Hematopoietic multipotent progenitor cell (in vitro differentiated cells): ENCODE data around the gene PGS1. TPM values are rescaled to one million over a fixed set of nuclear protein-coding genes. Genes with fewer than 3 reads are reported as not detected.
A peak's percentile ranks its signal among the peaks of the same experiment; 100 is the strongest.

Source experiments
- DNase-seq, 3 donors: peaks; one replicate each; pipeline ENCODE4 v3.0.0-alpha.2; 2011 to 2015; ENCODE audit warnings: low read depth in 2 of 3, low spot score in 2 of 3
- total RNA-seq: library from RNA; depleted of rRNA; stranded (reverse); fragments of >200 nt; gene quantifications from one replicate; pipeline ENCODE4 v1.2.3, GENCODE V29; 2012

Gene PGS1
- total RNA-seq, 1 donor = 101 TPM

GRCh38 chr17:78423961-78424675 lies 45.7 kb downstream of the PGS1 start:
- DNase-seq = no peak

DNA sequence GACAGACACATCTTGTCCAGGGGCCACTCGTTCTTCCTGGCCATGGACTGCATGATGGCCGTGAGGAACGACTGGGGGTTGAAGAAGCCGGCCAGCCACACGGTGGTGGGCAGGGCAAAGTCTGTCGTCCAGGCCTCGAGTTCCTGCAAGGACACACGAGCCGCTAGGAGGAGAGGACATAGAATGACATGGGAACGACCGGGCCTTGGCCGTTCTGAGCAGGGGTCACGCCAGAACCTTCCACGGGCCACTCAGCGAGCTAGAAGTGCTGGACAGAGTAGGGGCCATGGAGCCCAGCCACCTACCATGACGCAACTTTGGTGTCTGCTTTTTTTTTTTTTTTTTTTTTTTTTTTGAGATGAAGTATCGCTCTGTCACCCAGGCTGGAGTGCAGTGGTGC lies 47.0 kb downstream of the PGS1 start:
- no peak for DNase-seq

DNA sequence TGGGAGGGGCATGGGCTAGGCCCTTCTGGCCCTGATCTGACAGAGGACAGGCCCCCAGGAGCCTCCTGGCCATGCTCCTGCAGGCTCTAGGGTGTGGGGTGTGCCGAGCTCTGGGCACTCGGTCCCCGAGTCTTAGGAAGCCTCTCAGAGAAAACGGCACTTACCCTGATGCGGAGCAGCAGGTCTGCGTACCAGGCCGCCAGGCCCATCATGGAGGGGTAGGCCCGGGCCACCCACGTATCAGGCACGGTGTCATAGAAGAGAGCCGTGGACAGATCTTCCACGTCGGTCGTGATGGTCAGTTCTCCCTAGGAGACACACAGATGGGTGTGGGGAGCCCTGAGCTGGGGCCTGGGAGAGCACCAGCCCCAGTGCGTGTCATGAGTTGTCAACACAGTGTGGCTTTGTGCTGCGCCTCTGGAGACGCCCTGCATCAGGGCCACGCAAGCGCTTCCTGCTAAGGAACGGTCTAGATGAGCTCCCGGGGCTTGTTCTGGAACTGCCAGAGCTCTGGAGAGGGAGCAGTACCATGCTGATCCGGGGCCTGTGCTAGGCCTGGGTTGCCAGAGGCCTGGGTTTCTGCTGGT lies 47.9 kb downstream of the PGS1 start:
- DNase-seq = no peak

- DNase-seq = no peak
Measured at GRCh38 chr17:78427140-78427539, 48.7 kb downstream of the PGS1 start.

DNA sequence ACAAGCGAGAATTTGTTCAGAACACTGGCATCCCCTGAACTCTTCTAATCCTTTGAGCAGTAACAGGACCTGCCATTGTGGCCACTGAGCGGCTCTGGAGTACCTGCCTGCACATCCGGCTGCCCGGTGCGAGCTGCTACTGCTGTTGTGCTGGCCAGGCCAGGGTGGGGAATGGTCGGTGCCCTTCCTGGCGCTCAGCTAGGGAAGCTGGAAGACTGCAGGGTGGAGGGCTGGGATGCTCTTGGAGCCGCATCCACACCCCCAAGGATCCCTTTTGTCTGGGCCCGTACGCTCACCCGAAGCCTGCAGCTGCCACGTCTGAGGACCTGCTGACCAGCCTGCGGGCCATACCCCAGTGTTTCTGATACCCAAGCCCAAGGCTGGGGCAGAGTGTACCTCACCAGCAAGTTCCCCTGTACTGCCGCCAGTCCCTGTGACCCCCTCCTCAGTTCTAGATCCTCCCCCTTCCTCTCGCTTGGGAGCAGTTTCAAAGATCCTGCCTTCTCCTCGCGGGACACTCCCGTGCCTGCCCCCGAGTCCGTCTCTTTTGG lies 49.7 kb downstream of the PGS1 start:
- DNase-seq = no peak

- DNase-seq = no peak
Measured at GRCh38 chr17:78428836-78429617, 50.6 kb downstream of the PGS1 start.

GRCh38 chr17:78429618-78429995 lies 51.2 kb downstream of the PGS1 start:
- no peak for DNase-seq

DNA sequence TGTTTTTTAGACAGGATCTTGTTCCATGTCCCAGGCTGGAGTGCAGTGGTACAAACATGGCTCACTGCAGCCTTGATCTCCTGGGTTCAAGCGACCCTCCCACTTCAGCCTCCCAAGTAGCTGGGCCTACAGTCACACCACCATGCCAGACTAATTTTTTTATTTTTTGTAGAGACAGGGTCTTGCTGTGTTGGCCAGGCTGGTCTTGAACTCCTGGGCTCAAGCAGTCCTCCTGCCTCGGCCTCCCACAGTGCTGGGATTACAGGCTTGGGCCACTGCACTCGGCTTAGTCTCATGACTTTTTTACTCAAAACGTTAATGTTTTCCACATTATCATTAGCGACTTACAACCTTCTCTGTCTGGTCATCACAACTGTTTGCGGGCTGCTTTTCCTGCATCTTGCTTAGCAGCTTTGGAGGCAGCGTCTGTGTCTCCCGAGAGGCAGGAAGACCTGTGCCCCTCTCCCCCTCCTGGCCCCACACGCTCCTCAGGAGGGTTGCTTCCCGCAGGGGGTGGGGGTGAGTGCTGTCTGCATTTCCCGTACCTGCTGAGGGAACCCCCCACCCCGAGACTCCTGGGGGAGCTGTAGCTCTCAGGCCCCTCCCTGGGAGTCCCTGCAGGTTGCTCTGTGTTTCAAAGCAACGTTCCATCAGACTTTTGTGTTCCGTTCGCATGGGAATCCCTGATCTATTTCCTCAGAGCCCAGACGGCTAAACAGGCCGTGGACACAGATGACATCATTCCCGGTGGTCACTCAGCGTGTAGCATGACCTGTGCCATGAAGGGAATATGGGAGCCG lies 52.6 kb downstream of the PGS1 start:
- no peak for DNase-seq

- no peak for DNase-seq
Measured at GRCh38 chr17:78431692-78431958, 53.2 kb downstream of the PGS1 start.

DNA sequence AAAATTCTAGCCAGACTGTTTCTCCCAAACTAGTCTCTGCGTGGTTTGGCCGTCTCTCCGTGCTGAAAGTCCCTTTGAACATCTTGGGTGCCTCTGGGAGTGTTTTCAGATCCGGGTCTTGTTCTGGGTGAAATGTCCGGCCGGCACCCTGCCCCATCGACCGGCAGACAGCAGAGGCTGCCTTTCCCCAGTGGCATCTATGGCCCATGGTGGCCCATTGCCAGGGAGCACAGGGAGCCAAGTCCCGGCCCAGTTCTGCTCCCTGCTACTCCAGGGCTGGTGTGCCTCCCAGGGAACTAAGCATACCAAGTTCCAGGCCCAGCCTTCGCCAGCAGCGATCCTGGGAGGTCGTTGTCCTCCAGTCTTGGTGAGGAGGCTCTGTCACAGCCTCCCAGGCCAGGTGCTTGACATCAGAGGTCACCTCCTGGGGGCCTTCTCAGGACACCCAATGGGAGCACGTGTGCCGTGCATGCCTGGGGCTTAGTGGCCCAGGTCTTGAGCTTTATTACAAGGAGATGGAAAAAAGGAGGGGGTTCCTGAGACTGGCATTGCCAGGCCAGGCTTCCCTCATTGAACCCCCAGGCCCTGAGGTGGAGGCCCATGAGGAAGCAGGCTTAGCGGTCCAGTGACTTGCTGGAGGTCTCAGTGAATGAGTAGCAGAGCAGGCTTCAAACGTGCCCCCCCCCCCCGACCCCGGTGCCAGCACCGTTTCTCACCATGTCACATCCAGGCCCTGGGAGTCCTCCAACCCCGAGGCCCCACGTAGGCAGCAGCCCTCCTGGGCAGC lies 54.0 kb downstream of the PGS1 start:
- DNase-seq = no peak

DNA sequence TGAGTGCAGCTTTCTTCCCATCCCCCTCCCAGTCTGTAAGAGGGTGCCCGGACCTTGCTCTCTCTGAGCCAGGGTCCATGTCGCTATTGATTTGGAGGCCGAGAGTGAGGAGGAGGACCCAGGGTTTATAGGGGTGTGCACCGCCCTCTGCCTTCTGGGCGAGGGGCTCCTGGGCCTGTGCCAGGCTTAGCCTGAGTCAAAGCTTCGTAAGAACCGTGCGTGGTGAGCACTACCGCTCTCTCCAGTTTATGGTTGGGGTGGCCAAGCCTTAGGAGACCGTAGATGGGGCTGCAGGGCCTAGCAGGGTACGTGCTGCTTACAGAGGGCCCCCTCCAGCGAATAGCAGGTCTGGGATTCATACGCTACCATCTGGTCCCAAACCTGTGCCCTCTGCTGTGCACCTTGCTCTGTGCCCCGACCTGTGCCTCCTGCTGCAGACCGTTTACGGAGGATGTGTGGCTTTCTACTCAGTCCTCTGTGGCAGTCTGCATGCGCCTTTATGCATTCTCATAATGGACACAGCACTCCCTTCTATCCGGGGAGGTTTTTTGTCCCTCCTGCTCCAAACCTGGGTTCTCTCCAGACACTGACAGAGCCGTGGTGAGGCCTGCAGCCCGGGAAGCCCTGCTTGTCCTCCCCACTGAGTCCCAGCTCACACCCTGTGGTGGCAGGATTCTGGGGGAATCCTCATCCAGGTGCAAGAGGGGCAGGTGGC lies 54.7 kb downstream of the PGS1 start:
- no peak for DNase-seq

DNA sequence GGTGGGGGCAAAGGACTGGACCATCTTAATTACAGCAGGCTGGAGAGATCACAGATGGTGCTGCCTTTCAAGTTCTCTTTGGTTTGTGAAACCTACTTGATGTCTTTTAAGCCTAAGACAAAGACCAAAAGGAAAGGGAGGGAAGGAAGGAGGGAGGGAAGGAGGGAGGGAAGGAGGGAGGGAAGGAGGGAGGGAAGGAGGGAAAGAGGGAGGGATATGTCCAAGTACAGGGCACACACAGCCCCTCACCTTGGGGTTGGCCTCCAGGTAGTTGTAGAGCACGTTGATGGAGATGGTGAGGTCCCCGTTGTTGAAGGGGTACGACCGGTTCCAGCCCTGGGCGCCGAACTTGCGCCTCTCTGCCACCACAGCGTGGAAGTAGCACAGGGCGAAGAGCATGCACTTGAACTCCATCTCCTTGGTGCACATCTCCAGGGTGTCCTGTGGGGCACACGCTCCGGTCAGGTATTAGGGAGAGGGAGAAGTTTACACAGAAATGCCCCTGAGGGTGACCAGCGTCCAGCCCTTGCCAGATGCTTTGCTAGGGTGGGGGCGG lies 55.4 kb downstream of the PGS1 start:
- no peak for DNase-seq

DNA sequence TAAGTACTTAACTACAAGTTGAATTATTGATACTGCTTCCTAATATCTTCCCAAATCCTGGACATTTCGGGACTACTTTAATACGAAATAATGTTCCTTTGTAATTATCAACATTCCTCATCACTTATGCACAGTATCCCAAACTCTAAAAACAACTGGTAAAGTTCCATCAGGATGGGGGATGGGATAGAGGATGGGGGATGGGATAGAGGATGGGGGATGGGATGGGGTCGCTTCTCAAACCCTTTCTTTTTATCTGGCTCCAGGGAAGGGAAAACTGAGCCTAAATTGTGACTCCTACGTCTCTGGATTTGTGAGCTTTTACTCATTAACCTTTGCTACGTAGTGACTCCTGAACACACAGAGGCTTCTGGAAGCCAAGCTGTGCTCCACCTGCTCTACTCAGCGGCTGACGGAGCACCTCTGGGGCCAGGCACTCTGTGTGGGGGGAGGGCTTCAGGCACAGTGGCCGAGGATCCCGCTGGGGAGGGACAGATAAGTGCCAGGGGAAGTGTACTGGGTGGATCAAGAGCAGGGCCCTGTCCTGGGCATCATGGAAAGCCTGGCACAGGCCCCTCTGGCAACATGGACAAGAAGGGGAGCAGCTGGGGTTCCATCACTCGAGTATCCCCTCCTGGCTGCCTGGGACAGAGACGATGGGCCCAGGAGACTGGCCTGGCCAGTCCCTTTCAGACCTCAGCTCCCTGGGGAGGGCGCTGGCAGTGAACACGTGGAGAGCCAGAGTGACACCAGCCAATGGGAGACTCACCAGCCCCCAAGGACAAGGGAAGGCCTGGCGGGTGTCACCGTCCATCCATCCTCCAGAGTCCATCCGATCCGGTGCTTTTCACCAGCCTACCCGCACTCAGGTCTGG lies 56.2 kb downstream of the PGS1 start:
- no peak for DNase-seq

- no peak for DNase-seq
Measured at GRCh38 chr17:78435330-78436005, 57.0 kb downstream of the PGS1 start.

DNA sequence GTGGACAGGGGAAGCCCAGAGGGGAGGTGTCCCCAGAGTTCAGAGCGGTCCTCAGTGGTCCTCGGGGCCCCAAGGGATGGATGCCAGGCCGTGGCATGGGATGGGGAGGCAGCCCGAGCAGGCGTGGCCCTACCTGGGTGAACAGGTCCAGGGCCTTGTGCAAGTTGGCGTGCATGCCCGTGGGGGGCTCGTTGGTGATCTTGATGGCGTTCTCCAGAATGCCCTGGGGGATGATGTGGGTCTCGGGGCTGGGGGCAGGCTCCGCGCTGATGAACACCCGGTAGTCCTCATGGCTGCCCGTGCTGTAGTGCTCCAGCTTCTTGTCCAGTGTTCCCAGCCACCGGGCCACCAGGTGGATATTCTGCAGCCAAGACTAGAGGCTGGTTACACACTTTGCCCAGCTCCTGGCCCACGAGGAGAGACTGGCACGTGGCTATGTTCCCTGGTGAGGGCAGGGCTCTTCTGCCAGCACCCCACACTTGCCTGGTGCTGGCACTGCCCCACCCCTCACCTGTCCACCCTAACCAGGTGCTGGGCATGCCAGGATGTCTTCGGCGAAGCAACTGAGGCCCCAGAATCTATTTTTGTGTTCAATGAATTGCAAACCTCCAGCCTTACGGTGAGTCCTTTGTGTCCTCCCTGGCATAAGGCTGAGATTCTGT lies 59.2 kb downstream of the PGS1 start:
- no peak for DNase-seq

GRCh38 chr17:78438271-78438691 lies 59.8 kb downstream of the PGS1 start:
- peak in 1 of 3 donors; percentile 38 for DNase-seq

GRCh38 chr17:78438694-78439325 lies 60.4 kb downstream of the PGS1 start:
- DNase-seq = no peak
